TTC549 (cell line): ENCODE measurements around the gene PWWP2B.

Experiments used
- FAIRE-seq: peaks from 2 replicates; lab custom pipeline; 2012; peaks lifted over from hg19 to GRCh38; lab: Jason Lieb, UNC

PWWP2B gene

GRCh38 chr10:132394936-132395703 lies 1.9 kb upstream of the PWWP2B start:
- FAIRE-seq = no peak

GRCh38 chr10:132395704-132396493 lies 1.1 kb upstream of the PWWP2B start:
- FAIRE-seq = no peak

GRCh38 chr10:132396494-132397035 lies 435 bp upstream of the PWWP2B start:
- no peak for FAIRE-seq

- FAIRE-seq = no peak
Measured at GRCh38 chr10:132397671-132398565, 918 bp downstream of the PWWP2B start.

GRCh38 chr10:132398566-132398991 lies 1.6 kb downstream of the PWWP2B start:
- no peak for FAIRE-seq

- no peak for FAIRE-seq
Measured at GRCh38 chr10:132399117-132400035, 2.4 kb downstream of the PWWP2B start.

GRCh38 chr10:132400041-132400546 lies 3.1 kb downstream of the PWWP2B start:
- FAIRE-seq = no peak

GRCh38 chr10:132400547-132401151 lies 3.6 kb downstream of the PWWP2B start:
- FAIRE-seq = no peak

GRCh38 chr10:132401401-132402118 lies 4.6 kb downstream of the PWWP2B start:
- no peak for FAIRE-seq

GRCh38 chr10:132402781-132403241 lies 5.8 kb downstream of the PWWP2B start:
- FAIRE-seq = no peak

- no peak for FAIRE-seq
Measured at GRCh38 chr10:132403511-132404168, 6.6 kb downstream of the PWWP2B start.

GRCh38 chr10:132404169-132404880 lies 7.3 kb downstream of the PWWP2B start:
- no peak for FAIRE-seq

GRCh38 chr10:132404911-132405462 lies 8.0 kb downstream of the PWWP2B start:
- no peak for FAIRE-seq

- FAIRE-seq = no peak
Measured at GRCh38 chr10:132405463-132405991, 8.5 kb downstream of the PWWP2B start.

GRCh38 chr10:132406181-132406580 lies 9.2 kb downstream of the PWWP2B start:
- FAIRE-seq = no peak

- FAIRE-seq = no peak
Measured at GRCh38 chr10:132406750-132407149, 9.8 kb downstream of the PWWP2B start.

- no peak for FAIRE-seq
Measured at GRCh38 chr10:132407243-132407746, 10.3 kb downstream of the PWWP2B start.

- FAIRE-seq = no peak
Measured at GRCh38 chr10:132407846-132408278, 10.9 kb downstream of the PWWP2B start.
